Kidney capillary endothelial cell (primary cell): ENCODE measurements around the gene SPACA5.
"Not testable (repeated sequence)": the region's sequence is repeated elsewhere in the genome, so short reads cannot be mapped to it uniquely, and the experiment has no call there.

Source experiments
- DNase-seq: peaks from one replicate; pipeline ENCODE4 v3.0.0-alpha.2; 2018; ENCODE audit warnings: low spot score

The SPACA5 gene

GRCh38 chrX:48006688-48007087 is at the start of gene SPACA5:
SPACA5 (plus strand) TSS chrX:48006988; CDS start chrX:48007803, 815 bp downstream.
- DNase-seq: not testable (repeated sequence)

GRCh38 chrX:47958206-47958605 is 48.6 kb upstream of the SPACA5 start:
- not testable (repeated sequence) for DNase-seq

GRCh38 chrX:47958761-47959342 is 47.9 kb upstream of the SPACA5 start:
- no peak for DNase-seq

- no peak for DNase-seq
These were observed 46.4 kb upstream of the SPACA5 start for GRCh38 chrX:47960406-47960805.

GRCh38 chrX:47961830-47962229 is 45.0 kb upstream of the SPACA5 start:
- not testable (repeated sequence) for DNase-seq

GRCh38 chrX:47965526-47965925 is 41.3 kb upstream of the SPACA5 start:
- DNase-seq: not testable (repeated sequence)

DNA sequence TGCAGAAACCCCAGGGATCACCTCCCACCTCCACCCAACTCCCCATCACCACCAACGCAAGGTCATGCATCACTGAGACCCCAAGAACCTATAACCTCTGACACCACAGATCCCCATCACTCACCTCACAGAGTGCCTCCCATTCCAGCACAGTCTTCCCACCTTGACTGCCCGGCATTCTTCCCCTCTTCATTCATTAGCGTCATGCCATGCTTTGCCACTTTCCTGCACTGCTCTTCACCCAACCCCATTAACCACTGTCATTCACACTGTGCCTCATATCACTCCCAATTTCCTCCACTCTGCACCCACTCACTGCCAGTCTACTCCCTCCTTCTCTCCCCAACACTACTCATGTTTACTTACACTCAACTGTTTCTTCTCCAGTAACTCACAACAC is 33.6 kb upstream of the SPACA5 start:
- no peak for DNase-seq

- DNase-seq: no peak
These were observed 30.3 kb upstream of the SPACA5 start for GRCh38 chrX:47976254-47977151.

DNA sequence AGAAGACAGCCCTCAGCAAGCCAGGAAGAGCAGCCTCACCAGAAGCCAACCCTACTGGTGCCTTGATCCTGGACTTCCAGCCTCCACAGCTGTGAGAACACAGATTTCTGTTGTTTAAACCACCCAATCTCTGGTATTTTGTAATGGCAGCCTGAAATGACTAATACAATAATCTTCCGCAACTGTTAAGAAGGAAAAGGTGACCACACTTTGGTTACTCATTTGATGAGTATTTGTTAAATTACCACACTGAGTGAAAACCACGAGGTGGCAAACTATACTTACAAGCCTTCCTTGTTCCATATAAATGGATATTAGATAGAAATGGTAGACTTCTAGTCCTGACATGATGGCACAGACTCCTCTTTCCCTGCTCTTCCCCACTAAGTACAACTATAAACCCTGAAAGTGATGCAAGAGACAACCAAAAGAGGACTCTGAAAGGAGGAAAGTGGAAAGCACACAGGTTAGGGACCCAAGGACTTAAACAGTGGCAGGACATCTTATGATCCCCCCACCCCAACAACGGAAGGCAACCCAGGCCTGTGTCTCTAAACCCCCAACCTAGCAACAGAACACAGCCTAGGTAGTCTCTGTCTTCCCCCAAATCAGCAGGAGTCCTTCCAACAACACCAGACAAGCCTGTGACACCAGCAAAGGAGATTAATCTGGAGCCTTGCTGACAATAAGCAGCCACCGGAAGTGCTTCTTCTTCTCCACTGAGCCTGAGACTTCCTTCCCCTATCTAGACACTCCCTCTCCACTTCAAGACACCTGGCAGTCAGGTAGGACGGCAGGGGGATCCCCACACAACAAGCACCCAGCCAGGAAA is 15.3 kb upstream of the SPACA5 start:
- DNase-seq: no peak

- DNase-seq: no peak
These were observed 14.8 kb upstream of the SPACA5 start for GRCh38 chrX:47992095-47992380.

- DNase-seq: no peak
These were observed 14.1 kb upstream of the SPACA5 start for GRCh38 chrX:47992669-47993068.

GRCh38 chrX:48001260-48001659 is 5.5 kb upstream of the SPACA5 start:
- DNase-seq: no peak

DNA sequence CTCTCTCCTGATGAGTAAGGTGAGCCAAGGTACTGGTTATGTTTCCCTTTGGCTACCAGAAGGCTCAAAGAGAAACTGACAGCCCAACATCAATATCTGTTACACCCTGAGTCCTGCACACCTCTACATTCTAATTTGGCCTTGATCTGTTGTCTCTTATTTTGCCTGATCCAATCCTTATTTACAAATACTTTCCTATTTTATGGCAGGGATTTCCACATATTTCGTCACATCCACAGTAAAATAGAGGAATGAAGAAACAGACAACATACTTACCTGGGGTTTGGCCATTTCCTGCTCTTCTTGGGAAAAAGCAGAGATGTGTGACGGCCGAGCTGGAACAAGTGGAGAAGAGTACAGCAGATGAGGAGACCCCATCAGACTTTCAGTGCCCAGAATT is 4.5 kb upstream of the SPACA5 start:
- no peak for DNase-seq

DNA sequence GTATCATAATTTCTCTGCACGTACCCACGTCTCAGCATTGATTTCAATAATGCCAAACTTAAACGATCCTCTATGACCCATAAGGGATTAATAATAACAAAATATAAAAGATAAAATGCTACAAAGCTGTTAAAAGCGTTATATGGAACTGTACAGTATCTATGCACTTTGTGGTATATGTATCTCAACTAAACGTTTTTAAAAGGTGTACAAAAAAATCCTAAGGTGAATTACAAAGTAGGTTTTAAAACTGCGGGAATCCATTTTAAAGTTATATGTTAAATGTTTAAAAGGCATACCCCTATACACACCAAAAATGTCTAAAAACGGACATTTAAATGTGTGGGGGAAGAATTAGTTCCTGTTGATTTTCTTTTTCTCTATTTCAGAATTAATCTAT is 3.9 kb upstream of the SPACA5 start:
- DNase-seq: no peak

GRCh38 chrX:48003367-48003757 is 3.4 kb upstream of the SPACA5 start:
- DNase-seq: no peak

GRCh38 chrX:48003758-48004457 is 2.9 kb upstream of the SPACA5 start, which contains the start of gene ZNF182:
ZNF182 (minus strand) TSS chrX:48003989; CDS start chrX:48002609, 1,380 bp downstream.
- DNase-seq: peak; percentile 72

DNA sequence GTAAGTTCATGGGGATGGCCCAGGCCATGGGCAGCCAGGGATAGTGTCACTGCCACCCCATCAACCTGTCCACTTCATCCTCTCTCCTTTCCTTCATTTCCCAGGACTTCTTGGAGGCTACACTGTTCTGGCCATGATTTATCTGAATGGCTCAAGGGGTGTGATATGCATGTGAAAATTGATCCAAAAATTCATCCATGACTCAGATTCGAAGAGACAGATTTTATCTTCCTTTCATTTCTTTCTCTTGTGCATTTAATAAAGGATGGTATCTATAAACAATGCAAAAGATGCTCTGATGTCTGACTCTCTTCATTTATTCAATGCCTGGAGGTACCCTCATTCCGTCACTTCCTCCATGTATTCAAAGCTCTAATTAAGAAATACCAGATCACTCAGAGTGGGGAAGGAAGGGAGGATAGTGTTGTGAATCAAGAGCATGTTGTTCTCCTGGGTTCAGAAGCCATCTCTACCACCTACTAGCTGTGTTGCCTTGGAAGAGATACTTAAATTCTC is 2.7 kb downstream of the SPACA5 start:
- not testable (repeated sequence) for DNase-seq

GRCh38 chrX:48016583-48017310 is 10.0 kb downstream of the SPACA5 start:
- DNase-seq: not testable (repeated sequence)

GRCh38 chrX:48019892-48020291 is 13.1 kb downstream of the SPACA5 start:
- not testable (repeated sequence) for DNase-seq

- not testable (repeated sequence) for DNase-seq
These were observed 13.7 kb downstream of the SPACA5 start for GRCh38 chrX:48020472-48020871.
